GM12891 (cell line): ENCODE data around the gene ABLIM2.

Source experiments
- POLR2A ChIP-seq: IDR thresholded peaks from 2 replicates; pipeline ENCODE4 v1.6.1; 2011; ENCODE audit warnings: low read depth, low read length, control low read depth
- POLR2AphosphoS5 ChIP-seq: IDR thresholded peaks from 2 replicates; pipeline ENCODE4 v1.6.1; 2011; ENCODE audit warnings: low read depth, low read length, control low read depth
- POU2F2 ChIP-seq: IDR thresholded peaks from 2 replicates; pipeline ENCODE4 v1.6.1; 2011; ENCODE audit warnings: low read depth, mild to moderate bottlenecking, control low read depth, low read length, moderate library complexity
- TAF1 ChIP-seq: IDR thresholded peaks from 2 replicates; pipeline ENCODE4 v1.6.1; 2011; ENCODE audit warnings: low read depth, low read length, control low read depth

- TF ChIP-seq POLR2A (no peak), TAF1 (no peak), POLR2AphosphoS5 (no peak), POU2F2 (no peak)
These were observed 24.5 kb upstream of the ABLIM2 start for GRCh38 chr4:8182858-8183725.
